HepG2 (cell line): ENCODE results near the gene SNX9. TPM values are rescaled to one million over a fixed set of nuclear protein-coding genes. Genes with fewer than 3 reads are reported as not detected.

Source experiments
- DNMT1 ChIP-seq: sonication (generic); formaldehyde crosslinking; IDR thresholded peaks from 2 replicates; pipeline ENCODE4 v1.5.1; 2020; ENCODE audit warnings: mild to moderate bottlenecking, missing genetic modification reagents
- FOXM1 ChIP-seq: sonication (generic); formaldehyde crosslinking; IDR thresholded peaks from 2 replicates; pipeline ENCODE4 v1.5.0; 2020; ENCODE audit warnings: missing genetic modification reagents
- GABPA ChIP-seq, 2 experiments: IDR thresholded peaks; 2 replicates each; pipeline ENCODE4 v1.6.1; 2011 to 2016; ENCODE audit warnings: low read depth in 2 of 2, low read length in 1 of 2, missing biosample characterization in 1 of 2, missing genetic modification characterization in 1 of 2
- GPN1 ChIP-seq: sonication (generic); formaldehyde crosslinking; IDR thresholded peaks from 2 replicates; pipeline ENCODE4 v1.5.1; 2020; ENCODE audit warnings: missing genetic modification reagents, borderline replicate concordance
- RARA ChIP-seq: IDR thresholded peaks from 2 replicates; pipeline ENCODE4 v1.6.1; 2016; ENCODE audit warnings: missing genetic modification reagents, missing compliant biosample characterization
- RFX1 ChIP-seq: fragments of 450-650 bp; IDR thresholded peaks from 2 replicates; pipeline ENCODE4 v1.6.1; 2017
- SMYD3 ChIP-seq: sonication (generic); formaldehyde crosslinking; IDR thresholded peaks from 2 replicates; pipeline ENCODE4 v1.8.1; 2023; ENCODE audit warnings: mild to moderate bottlenecking, missing genetic modification reagents
- SNAI1 ChIP-seq: sonication (generic); formaldehyde crosslinking; IDR thresholded peaks from 2 replicates; pipeline ENCODE4 v1.5.0; 2020; ENCODE audit warnings: mild to moderate bottlenecking, missing genetic modification reagents, borderline replicate concordance
- SOX5 ChIP-seq: IDR thresholded peaks from 2 replicates; pipeline ENCODE4 v1.6.1; 2016; ENCODE audit warnings: borderline replicate concordance
- SYNCRIP ChIP-seq: fragments of 200-400 bp; formaldehyde crosslinking; IDR thresholded peaks from 2 replicates; pipeline ENCODE4 v1.6.1; 2018; ENCODE audit warnings: mild to moderate bottlenecking, low read depth, low read length; ENCODE audit not compliant: insufficient read depth
- ZNF207 ChIP-seq: fragments of 450-650 bp; IDR thresholded peaks from 2 replicates; pipeline ENCODE4 v1.6.1; 2016; ENCODE audit warnings: antibody characterized with exemption, borderline replicate concordance
- ZNF224 ChIP-seq: sonication (generic); formaldehyde crosslinking; IDR thresholded peaks from 2 replicates; pipeline ENCODE4 v1.5.0; 2020; ENCODE audit warnings: mild to moderate bottlenecking, missing genetic modification reagents
- ZNF772 ChIP-seq: sonication (generic); formaldehyde crosslinking; IDR thresholded peaks from 2 replicates; pipeline ENCODE4 v1.5.0; 2020; ENCODE audit warnings: mild to moderate bottlenecking, missing genetic modification reagents
- ZNF781 ChIP-seq: sonication (generic); formaldehyde crosslinking; IDR thresholded peaks from 2 replicates; pipeline ENCODE4 v1.5.1; 2020; ENCODE audit warnings: borderline replicate concordance, mild to moderate bottlenecking, missing genetic modification reagents; ENCODE audit errors: not compliant biosample characterization
- ZNF841 ChIP-seq: sonication (generic); formaldehyde crosslinking; IDR thresholded peaks from 2 replicates; pipeline ENCODE4 v1.8.1; 2023; ENCODE audit warnings: missing genetic modification reagents, borderline replicate concordance
- polyA plus RNA-seq, 8 experiments: library from polyadenylated mRNA; depleted of rRNA in 3 of 8; stranded (reverse) in 7 of 8; unstranded in 1 of 8; fragments of >200 nt; fragmentation: Illumina TruSeq in 4 of 8; extraction: Trizol in 4 of 8; gene quantifications; 2 replicates each; pipeline versions ENCODE4 v1.2.1 to v1.2.3, GENCODE V29; 2011 to 2016; ENCODE audit warnings: low read depth in 4 of 8, missing spikeins in 1 of 8, mixed read lengths in 1 of 8; ENCODE audit not compliant: insufficient read depth in 1 of 8
- total RNA-seq, 5 experiments: library from RNA; depleted of rRNA; stranded (reverse); fragments of >200 nt; fragmentation: Illumina TruSeq; extraction: Trizol; gene quantifications; 2 replicates each; pipeline ENCODE4 v1.2.3, GENCODE V29; 2016; ENCODE audit warnings: low read depth in 1 of 5
- TF ChIP-seq, protein P1 (sequence below): sonication (generic); formaldehyde crosslinking; IDR thresholded peaks from 2 replicates; pipeline ENCODE4 v1.8.0; 2022; ENCODE audit warnings: mild to moderate bottlenecking, missing genetic modification reagents, moderate library complexity
- TF ChIP-seq, protein P2 (sequence below): sonication (generic); formaldehyde crosslinking; IDR thresholded peaks from 2 replicates; pipeline ENCODE4 v1.4.0; 2020; ENCODE audit warnings: mild to moderate bottlenecking, missing genetic modification reagents
- TF ChIP-seq, protein P3 (sequence below): sonication (generic); formaldehyde crosslinking; IDR thresholded peaks from 2 replicates; pipeline ENCODE4 v1.5.0; 2020; ENCODE audit warnings: missing genetic modification reagents, mild to moderate bottlenecking, borderline replicate concordance
- TF ChIP-seq, protein P4 (sequence below): sonication (generic); formaldehyde crosslinking; IDR thresholded peaks from 2 replicates; pipeline ENCODE4 v1.8.1; 2023; ENCODE audit warnings: missing genetic modification reagents, mild to moderate bottlenecking, borderline replicate concordance
- TF ChIP-seq, protein P5 (sequence below): sonication (generic); formaldehyde crosslinking; conservative IDR thresholded peaks from 2 replicates; pipeline ENCODE4 v1.8.0; 2022; ENCODE audit warnings: missing genetic modification reagents
- TF ChIP-seq, protein P6 (sequence below): sonication (generic); formaldehyde crosslinking; IDR thresholded peaks from 2 replicates; pipeline ENCODE4 v1.4.0; 2020; ENCODE audit warnings: missing genetic modification reagents, low read depth, mild to moderate bottlenecking, borderline replicate concordance
- TF ChIP-seq, protein P7 (sequence below): sonication (generic); formaldehyde crosslinking; IDR thresholded peaks from 2 replicates; pipeline ENCODE4 v1.8.0; 2022; ENCODE audit warnings: mild to moderate bottlenecking, missing genetic modification reagents, borderline replicate concordance

SNX9 gene
- total and polyA plus RNA-seq, 2 of the 13 experiments (the other 11 are each of a cell fraction or from before 2014, with no cell fraction given): 21.9 to 36.0 TPM

DNA sequence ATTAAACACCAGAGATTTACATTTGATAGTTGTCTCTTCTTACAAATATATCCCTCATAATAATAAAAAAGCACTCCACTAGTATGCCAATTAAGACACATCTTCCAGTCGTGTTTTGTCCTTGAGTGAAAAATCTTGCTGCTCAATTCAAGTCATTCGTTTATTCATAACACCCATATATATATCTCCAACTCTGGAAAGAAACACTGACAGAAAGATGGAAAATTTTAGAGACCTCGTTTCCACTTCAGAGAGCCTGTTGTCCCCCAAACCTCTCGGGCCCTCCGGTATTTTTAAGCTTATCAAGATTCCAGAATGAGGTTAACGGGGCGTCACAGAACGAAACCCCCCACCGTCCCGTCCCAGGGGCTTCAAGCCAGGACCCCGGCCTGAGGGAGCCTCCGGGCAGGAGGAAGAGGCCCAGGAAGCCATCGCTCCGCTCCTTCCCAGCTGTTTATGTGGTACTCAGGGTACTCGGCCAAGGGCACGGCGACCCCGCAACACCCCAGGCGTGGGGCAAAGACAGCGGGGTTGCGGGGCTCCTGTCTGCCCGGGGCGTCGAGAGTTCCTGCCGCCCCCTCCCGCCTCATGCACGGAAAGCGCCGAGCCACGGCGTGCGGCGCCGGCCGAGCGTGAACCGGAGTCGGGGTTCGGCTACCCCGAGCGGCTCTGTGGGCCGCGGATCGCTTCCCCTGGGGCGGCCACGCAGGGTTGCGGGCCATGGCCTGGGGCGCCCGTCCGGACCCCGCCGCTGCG, 623 bp upstream of the SNX9 start (continued):
- TF ChIP-seq GABPA (IDR thresholded peaks at IDR 0.05; ENCODE audit: low read depth, low read length): no peak
- no peak for TF ChIP-seq GABPA (CRISPR knock-in tag; IDR thresholded peaks at IDR 0.05; ENCODE audit: low read depth)
- no peak for TF ChIP-seq SMYD3 (CRISPR knock-in tag)
- TF ChIP-seq, protein P1, sequence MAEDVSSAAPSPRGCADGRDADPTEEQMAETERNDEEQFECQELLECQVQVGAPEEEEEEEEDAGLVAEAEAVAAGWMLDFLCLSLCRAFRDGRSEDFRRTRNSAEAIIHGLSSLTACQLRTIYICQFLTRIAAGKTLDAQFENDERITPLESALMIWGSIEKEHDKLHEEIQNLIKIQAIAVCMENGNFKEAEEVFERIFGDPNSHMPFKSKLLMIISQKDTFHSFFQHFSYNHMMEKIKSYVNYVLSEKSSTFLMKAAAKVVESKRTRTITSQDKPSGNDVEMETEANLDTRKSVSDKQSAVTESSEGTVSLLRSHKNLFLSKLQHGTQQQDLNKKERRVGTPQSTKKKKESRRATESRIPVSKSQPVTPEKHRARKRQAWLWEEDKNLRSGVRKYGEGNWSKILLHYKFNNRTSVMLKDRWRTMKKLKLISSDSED (CRISPR knock-in tag): no peak
- no peak for TF ChIP-seq RARA (CRISPR knock-in tag)
- TF ChIP-seq SNAI1: no peak
- TF ChIP-seq, protein P2, sequence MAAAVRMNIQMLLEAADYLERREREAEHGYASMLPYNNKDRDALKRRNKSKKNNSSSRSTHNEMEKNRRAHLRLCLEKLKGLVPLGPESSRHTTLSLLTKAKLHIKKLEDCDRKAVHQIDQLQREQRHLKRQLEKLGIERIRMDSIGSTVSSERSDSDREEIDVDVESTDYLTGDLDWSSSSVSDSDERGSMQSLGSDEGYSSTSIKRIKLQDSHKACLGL (CRISPR knock-in tag): no peak; the same call in none of the 2 replicates
- TF ChIP-seq, protein P3, sequence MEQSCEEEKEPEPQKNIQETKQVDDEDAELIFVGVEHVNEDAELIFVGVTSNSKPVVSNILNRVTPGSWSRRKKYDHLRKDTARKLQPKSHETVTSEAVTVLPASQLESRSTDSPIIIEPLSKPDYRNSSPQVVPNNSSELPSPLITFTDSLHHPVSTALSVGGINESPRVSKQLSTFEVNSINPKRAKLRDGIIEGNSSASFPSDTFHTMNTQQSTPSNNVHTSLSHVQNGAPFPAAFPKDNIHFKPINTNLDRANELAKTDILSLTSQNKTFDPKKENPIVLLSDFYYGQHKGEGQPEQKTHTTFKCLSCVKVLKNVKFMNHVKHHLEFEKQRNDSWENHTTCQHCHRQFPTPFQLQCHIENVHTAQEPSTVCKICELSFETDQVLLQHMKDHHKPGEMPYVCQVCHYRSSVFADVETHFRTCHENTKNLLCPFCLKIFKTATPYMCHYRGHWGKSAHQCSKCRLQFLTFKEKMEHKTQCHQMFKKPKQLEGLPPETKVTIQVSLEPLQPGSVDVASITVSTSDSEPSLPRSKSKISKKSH: no peak
- no peak for TF ChIP-seq ZNF772 (CRISPR knock-in tag)
- TF ChIP-seq RFX1: no peak
- no peak for TF ChIP-seq DNMT1 (CRISPR knock-in tag)
- TF ChIP-seq, protein P4, sequence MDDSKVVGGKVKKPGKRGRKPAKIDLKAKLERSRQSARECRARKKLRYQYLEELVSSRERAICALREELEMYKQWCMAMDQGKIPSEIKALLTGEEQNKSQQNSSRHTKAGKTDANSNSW (CRISPR knock-in tag): no peak
- TF ChIP-seq ZNF781 (CRISPR knock-in tag): no peak
- TF ChIP-seq, protein P5, sequence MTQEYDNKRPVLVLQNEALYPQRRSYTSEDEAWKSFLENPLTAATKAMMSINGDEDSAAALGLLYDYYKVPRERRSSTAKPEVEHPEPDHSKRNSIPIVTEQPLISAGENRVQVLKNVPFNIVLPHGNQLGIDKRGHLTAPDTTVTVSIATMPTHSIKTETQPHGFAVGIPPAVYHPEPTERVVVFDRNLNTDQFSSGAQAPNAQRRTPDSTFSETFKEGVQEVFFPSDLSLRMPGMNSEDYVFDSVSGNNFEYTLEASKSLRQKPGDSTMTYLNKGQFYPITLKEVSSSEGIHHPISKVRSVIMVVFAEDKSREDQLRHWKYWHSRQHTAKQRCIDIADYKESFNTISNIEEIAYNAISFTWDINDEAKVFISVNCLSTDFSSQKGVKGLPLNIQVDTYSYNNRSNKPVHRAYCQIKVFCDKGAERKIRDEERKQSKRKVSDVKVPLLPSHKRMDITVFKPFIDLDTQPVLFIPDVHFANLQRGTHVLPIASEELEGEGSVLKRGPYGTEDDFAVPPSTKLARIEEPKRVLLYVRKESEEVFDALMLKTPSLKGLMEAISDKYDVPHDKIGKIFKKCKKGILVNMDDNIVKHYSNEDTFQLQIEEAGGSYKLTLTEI (CRISPR knock-in tag): no peak
- no peak for TF ChIP-seq FOXM1 (CRISPR knock-in tag)
- TF ChIP-seq GPN1 (CRISPR knock-in tag): no peak
- TF ChIP-seq, protein P6, sequence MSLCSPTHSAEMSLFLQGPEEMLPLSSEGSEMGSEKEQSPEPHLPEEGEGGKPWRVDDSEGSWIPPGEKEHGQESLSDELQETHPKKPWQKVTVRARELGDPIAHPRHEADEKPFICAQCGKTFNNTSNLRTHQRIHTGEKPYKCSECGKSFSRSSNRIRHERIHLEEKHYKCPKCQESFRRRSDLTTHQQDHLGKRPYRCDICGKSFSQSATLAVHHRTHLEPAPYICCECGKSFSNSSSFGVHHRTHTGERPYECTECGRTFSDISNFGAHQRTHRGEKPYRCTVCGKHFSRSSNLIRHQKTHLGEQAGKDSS: no peak
- TF ChIP-seq, protein P7, sequence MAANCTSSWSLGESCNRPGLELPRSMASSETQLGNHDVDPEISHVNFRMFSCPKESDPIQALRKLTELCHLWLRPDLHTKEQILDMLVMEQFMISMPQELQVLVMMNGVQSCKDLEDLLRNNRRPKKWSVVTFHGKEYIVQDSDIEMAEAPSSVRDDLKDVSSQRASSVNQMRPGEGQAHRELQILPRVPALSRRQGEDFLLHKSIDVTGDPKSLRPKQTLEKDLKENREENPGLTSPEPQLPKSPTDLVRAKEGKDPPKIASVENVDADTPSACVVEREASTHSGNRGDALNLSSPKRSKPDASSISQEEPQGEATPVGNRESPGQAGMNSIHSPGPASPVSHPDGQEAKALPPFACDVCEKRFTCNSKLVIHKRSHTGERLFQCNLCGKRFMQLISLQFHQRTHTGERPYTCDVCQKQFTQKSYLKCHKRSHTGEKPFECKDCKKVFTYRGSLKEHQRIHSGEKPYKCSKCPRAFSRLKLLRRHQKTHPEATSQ (CRISPR knock-in tag): no peak
- no peak for TF ChIP-seq ZNF207
- TF ChIP-seq SOX5 (CRISPR knock-in tag): no peak
- TF ChIP-seq ZNF841: no peak
- TF ChIP-seq ZNF224 (CRISPR knock-in tag): no peak
- no peak for TF ChIP-seq SYNCRIP
